ENCODE measurements around the gene EPB41L5.
"Not testable (repeated sequence)": the region's sequence is repeated elsewhere in the genome, so short reads cannot be mapped to it uniquely, and the experiment has no call there.

The EPB41L5 gene

DNA sequence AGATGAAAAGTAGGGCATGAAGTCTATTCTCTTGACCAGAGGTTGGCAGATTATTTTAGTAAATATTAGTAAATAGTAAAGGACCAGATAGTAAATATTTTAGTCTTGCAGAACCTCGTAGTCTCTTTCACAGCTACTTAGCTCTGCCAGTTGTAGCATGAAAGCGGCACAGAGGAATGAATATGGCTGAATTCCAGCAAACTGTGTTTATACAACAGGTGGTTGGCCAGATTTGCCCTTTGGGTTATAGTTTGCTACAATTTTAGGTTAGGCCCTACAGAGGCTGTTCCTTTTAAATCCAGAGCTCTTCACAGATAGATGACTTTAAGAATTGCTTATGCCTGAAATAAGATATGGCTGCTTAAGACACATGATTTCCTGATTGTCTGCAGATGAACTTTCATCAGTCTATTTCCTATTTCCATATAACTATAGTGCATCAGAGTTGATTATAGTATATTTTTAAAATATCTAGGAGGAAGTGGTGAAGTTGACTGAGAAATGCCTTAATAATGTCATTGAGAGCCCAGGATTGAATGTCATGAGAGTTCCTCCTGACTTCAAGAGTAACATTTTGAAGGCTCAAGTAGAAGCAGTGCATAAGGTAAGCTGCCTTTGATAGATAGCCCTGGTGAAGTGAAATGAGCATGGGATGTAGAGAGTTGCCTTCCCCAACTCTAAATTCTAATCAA lies 129.8 kb downstream of the EPB41L5 start:
- DNase-seq: no peak

DNA sequence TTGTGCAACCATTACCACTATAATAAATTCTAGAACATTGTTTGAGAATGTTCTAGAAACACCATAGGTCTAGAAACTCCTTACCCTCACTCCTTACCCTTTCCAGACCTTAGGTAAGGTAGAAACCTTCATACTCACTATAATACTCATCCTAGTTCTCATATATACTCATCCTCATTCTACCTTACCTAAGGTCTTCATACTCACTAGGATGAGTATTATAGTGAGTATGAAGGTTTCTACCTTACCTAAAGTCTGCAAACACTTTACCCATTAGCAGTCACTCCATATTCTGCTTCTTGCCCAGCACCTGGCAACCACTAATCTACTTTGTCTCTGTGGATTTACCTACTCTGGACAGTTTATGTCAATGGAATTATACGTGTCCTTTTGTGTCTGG lies 135.4 kb downstream of the EPB41L5 start:
- DNase-seq: no peak

DNA sequence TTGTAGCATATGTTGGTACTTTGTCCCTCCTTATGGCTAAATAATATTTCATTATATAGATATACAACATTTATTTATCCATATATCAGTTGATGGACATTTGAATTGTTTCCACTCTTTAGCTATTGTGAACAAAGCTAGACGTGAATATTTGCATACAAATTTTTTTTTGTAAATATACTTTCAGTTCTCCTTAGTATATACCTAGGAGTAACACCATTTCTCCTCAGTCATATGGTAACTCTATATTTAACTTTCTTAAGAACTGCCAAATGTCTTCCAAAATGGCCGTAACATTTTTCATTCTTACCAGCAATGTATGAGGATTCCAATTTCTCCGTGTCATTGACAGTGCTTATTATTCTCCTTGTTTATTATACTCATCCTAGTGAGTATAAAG lies 135.8 kb downstream of the EPB41L5 start:
- no peak for DNase-seq

DNA sequence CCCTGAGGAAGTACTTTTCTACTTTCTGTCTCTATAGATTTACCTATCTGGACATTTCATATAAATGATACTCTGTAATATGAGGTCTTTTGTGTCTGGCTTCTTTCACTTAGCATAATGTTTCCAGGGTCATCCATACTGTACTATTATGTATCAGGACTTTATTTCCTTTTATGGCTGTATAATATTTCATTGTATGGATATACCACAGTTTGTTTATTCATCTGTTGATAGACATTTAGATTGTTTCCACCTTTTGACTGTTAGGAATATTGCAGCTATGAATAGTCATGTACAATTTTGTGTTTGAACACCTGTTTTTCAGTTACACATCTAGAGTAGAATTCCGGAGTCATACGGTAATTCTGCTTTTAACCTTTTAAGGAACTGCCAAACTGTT lies 136.5 kb downstream of the EPB41L5 start:
- DNase-seq: no peak

DNA sequence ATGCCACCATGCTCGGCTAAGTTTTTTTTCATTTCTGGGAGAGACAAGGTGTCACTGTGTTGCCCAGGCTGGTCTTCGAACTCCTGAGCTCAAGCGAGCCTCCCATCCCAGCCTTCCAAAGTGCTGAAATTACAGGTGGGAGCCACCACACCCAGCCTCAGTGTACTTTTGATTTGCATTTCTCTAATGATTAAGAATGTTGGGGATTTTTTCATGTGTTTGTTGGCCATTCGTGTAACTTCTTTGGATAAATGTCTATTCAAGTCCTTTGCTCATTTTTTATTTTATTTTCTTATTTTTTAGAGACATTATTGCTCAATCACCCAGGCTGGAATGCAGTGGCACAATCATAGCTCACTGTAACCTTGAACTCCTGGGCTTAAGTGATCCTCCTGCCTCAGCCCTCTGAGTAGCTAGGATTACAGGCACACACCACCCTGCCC lies 137.2 kb downstream of the EPB41L5 start:
- no peak for DNase-seq

DNA sequence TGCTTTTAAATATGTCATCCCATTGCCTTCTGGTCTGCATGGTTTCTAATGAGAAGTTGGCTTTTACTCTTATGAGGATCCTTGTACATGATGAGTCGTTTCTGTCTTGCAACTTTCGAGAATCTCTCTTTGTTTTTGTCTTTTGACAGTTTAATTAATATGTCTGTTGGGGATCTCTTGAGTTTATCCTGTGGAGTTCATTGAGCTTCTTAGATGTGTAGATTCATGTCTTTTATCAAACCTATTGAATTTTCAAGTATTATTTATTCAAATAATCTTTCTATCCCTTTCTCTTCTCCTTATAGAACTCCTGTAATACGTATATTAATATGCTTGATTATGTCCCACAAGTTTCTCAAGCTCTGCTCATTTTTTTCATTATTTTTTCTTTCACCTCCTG lies 142.4 kb downstream of the EPB41L5 start:
- DNase-seq: no peak

- not testable (repeated sequence) for DNase-seq
Measured at GRCh38 chr2:120158658-120159057, 145.8 kb downstream of the EPB41L5 start.

- peak; percentile 8 for DNase-seq
Measured at GRCh38 chr2:120161190-120161589, 148.3 kb downstream of the EPB41L5 start.

DNA sequence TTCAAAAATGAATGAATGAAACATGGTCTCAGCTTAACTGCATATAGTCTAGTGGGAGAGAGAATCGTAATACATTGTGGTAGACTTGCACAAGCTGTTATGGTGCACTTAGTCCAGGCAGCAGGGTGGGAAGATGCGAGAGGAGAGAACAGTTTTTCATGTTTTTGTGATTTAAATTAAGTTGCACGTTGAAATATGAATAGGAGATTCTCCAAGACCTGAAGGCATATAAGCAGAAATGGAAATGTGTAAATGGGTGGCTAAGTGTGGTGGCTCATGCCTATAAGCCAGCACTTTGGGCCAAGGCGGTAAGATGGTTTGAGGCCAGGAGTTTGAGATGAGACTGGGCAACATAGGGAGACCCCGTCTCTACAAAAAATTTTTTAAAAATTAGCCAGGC lies 149.8 kb downstream of the EPB41L5 start:
- DNase-seq: no peak

DNA sequence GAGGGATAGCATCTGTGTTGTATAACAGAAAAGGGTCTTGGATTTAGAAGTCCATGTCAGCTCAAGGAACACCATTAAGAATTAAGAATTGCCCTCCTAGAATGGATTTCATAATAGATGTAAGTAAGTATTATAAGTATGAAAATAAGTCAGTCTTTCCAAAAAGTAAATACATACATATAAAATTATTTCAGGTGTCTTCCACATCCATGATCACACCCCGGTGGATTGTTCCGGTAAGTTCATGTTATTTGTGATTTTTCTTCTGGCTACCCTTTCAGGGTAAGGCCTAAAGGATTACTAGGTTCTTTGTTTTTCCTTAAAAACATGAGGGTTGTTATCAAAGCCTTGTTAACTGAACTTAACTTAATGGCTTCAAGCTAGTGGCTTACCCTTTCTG lies 154.4 kb downstream of the EPB41L5 start:
- no peak for DNase-seq

DNA sequence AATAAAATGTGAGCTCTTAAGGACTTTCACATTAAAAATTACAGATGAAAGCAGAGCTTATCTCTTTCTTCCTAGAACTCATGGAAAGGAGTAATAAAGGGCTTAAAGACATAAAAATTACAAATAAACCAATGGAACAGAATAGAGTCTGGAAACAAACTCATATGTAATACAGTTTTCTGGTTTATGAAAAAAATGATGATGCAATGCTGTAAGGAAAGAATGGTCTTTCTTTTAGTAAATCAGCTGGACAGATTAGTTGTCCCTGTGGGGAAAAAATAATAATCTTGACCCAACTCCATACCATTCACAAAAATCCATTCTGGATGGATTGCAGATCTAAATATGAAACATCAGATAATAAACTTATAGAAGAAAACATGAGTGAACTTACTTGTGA lies 156.1 kb downstream of the EPB41L5 start:
- no peak for DNase-seq

DNA sequence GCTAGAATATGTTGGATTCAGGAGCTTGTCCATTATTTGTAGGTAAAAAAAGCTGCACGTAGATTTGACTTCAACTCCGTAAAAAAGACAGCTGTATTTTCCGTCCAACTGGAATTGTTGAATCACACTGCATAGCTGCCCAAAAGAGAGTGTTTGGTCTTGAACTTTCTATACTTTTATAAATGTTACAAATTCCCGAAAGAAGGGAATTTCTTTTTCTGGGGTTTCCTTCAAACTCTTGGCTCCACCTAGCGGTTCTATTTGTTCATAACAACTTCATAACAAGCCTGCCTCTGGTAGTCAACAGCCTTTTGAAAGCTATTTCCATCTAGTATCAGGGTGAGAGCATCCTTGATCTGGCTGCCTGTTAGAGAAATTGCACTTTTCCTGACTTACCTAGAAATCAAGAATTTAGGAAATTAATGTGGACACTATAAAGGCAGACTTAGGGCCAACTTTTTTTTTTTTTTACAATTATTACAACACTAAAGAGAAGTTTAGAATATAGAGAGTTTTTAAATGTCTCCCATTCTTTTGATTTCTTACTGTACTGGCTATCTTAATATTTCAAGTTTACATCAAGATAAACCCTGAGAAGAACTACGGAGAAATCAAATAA lies 162.2 kb downstream of the EPB41L5 start:
- DNase-seq: peak; percentile 15

- DNase-seq: no peak
Measured at GRCh38 chr2:120176526-120176925, 163.6 kb downstream of the EPB41L5 start.

DNA sequence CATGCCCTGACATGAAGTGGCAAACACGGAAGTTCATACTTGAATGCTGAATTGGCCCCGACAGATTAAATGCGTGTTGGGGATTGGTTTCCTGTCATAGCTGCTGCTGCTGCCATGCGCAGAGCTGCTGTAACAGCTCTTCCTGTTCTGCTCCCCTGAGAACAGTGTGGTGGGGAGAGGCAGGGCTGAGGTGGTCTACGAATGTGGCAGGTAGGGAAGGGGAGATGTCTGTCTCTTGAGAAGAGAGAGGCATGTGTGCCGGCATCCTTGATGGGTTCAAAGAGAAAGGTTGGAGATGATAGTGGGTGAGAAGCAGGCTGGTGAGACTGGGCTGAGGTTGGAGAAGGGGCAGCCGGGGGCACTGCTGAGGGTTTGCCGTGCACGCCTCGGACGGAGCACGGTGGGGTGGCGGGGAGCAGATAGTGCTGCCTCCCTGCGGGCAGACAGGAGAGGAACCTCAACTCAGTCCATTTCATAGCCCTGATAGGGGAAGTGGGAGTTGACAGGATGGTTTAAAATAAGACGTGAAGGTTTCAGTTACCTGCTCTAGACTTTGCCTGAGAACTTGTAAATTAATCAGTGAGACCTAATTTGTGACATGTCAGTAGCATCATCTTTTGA lies 164.2 kb downstream of the EPB41L5 start:
- DNase-seq: no peak

GRCh38 chr2:120177973-120178372 lies 165.1 kb downstream of the EPB41L5 start:
- DNase-seq: no peak

GRCh38 chr2:120179396-120179795 lies 166.5 kb downstream of the EPB41L5 start:
- DNase-seq: no peak

DNA sequence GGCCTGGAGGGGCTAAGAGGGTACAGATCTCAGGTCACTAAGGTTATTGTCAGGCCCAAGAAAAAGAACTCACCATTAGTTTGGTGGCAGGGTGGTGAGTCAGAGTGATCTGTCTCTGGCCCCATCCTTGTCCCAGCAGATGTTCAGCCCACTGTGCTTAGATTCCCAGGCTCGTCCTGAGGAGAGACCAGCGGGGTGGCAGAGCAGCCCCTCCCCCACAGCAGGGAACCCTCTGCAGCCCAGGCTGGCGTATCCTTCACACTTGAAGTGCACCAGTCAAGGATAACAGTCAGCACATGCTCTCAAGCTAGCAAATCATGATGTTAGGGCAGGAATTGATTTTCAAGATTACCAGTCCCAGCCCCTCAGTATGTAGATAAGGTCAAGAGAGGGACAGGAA lies 167.2 kb downstream of the EPB41L5 start:
- no peak for DNase-seq

DNA sequence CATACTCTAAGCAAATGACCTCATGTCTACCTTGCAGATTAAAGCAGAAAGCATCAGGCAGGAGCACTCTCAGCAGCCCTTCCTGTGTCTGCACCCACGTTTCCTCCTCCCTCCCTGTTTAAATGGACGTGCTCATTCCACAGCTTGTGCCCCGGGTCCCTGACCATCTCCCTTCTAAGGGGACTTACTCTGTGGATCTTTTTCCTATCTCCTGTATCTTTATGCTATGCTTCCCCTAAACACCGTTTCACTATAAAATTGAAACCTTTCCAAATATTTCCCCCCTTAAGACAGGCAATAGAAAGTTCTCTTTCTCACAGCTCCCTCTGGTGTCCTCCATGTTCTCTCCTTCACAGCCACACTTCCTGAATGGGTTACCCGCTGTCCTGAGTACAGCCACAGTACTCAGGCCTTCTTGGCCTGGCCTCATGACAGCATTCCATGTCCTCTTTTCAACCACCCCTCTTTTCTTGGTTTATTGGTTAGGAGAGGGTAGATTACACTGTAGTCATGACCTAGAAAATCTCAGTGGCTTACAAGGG lies 169.2 kb downstream of the EPB41L5 start:
- no peak for DNase-seq

DNA sequence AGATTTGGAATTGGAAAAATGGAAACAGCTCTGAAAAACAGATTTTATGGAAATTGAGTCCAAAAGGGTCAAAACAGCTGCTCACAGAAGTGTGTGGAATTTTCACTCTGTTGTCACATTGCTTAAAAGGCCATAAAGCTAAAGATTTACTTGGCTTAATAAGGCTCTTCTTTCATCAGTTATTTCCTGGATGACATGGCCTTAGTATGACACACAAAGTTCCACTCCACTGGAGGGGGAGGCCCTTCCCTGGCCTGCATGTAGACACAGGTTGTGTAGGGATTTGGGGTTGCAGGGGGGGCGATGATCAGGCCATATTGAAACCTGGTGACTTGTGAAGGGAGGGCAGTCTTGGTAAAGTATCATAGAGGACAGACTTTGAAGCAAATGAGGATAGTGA lies 176.3 kb downstream of the EPB41L5 start:
- DNase-seq: no peak

- no peak for DNase-seq
Measured at GRCh38 chr2:120192280-120192679, 179.4 kb downstream of the EPB41L5 start.

DNA sequence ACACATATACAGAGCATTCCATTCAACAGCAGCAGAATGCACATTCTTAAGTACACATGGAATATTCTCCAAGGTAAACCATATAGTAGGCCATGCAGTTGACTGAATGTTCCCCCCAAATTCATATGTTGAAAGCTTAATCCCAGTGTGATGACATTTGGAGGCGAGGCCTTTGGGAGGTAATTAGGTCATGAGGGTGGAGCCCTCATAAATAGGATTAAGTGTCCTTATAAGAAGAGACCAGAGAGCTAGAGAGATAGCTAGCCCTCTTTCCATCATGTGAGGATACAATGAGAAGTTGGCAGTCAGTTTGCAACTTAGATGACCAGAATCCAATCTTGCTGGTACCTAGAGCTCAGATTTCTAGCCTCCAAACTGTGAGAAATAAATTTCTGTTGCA lies 182.7 kb downstream of the EPB41L5 start:
- DNase-seq: no peak

DNA sequence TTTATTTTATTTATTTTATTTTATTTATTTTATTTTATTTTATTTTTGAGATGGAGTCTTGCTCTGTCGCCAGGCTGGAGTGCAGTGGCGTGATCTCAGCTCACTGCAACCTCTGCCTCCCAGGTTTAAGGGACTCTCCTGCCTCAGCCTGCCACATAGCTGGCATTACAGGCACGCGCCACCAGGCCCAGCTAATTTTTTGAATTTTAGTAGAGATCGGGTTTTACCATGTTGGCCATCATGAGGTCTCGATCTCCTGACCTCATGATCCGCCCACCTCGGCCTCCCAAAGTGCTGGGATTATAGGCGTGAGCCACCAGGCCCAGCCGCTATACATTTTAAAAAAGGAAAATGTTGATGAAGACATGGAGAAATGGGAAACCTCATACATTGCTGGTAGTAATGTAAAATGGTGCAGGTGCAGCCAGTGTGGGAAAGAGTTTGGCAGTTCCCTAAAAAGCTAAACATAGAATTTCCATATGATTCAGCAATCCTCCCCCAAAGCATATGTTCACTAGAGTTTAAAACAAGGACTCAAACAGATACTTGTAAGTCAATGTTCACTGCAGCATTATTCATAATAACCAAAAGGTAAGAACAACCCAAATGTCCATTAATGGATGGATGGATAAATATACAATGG lies 187.1 kb downstream of the EPB41L5 start:
- DNase-seq: not testable (repeated sequence)

GRCh38 chr2:120203251-120204021 lies 190.6 kb downstream of the EPB41L5 start:
- no peak for DNase-seq
